Tibial nerve (tissue), 4 donors: Measurements from ENCODE around the gene THYN1. TPM values are rescaled to one million over a fixed set of nuclear protein-coding genes. Genes with fewer than 3 reads are reported as not detected.

ENCODE experiments used
- DNase-seq, 2 donors: peaks; one replicate each; pipeline ENCODE4 v3.0.0-alpha.2; 2019; ENCODE audit warnings: low spot score in 2 of 2
- H3K27ac ChIP-seq, 4 donors: fragments of 200-600 bp; sonication (generic) in 3 of 4; one replicate each; pipeline ENCODE4 v1.5.1; 2017 to 2019; ENCODE audit warnings: mild to moderate bottlenecking in 1 of 4
- H3K27me3 ChIP-seq, 2 donors: fragments of 200-600 bp; sonication (generic) in 1 of 2; one replicate each; pipeline versions ENCODE4 v1.5.1 to v1.6.0; 2017 to 2019
- H3K36me3 ChIP-seq, 3 donors: fragments of 200-600 bp; sonication (generic); one replicate each; pipeline ENCODE4 v1.5.1; 2018 to 2019
- H3K4me1 ChIP-seq, 4 donors: fragments of 200-600 bp; sonication (generic) in 3 of 4; one replicate each; pipeline ENCODE4 v1.5.1; 2017 to 2019
- H3K4me3 ChIP-seq, 4 donors: fragments of 200-600 bp; sonication (generic) in 3 of 4; one replicate each; pipeline ENCODE4 v1.5.1; 2017 to 2019; ENCODE audit warnings: mild to moderate bottlenecking in 1 of 4, moderate library complexity in 1 of 4
- H3K9me3 ChIP-seq, 4 donors: fragments of 200-600 bp; sonication (generic) in 3 of 4; one replicate each; pipeline ENCODE4 v1.5.1; 2017 to 2019
- CTCF ChIP-seq, 5 experiments: fragments of 200-600 bp in 3 of 5; fragments of 450-650 bp in 2 of 5; sonication (generic) in 3 of 5; IDR thresholded peaks; one replicate each; pipeline ENCODE4 v1.5.1; 2016 to 2019; ENCODE audit warnings: antibody characterized with exemption in 5 of 5, mild to moderate bottlenecking in 3 of 5, moderate library complexity in 2 of 5
- EP300 ChIP-seq, 2 donors: sonication (generic); formaldehyde crosslinking; IDR thresholded peaks; one replicate each; pipeline ENCODE4 v1.6.1; 2017; ENCODE audit warnings: antibody characterized with exemption in 2 of 2, mild to moderate bottlenecking in 1 of 2
- POLR2A ChIP-seq, 2 donors: fragments of 450-650 bp; IDR thresholded peaks; one replicate each; pipeline ENCODE4 v1.6.1; 2017; ENCODE audit warnings: antibody characterized with exemption in 2 of 2, mild to moderate bottlenecking in 2 of 2, moderate library complexity in 2 of 2
- WGBS, 2 donors: methylation state at CpG; one replicate each; pipeline ENCODE4 v1.1.5; 2018; 5-methylcytosine and 5-hydroxymethylcytosine counted together
- total RNA-seq, 4 donors: library from RNA; depleted of rRNA; stranded (reverse); fragments of >200 nt; gene quantifications; one replicate each; pipeline ENCODE4 v1.1.0, GENCODE V29; 2016

The THYN1 gene
- total RNA-seq, 4 donors from 2014 or later = 46.0 to 65.7 (median 53.3) TPM

- Histone ChIP-seq H3K27me3 (peaks cover 0 to 77% of the 10 kb centered on the region in 2 donors), H3K9me3 (peaks cover 0 to 3% (median 0%) of the 10 kb centered on the region in 4 donors), H3K4me3 (no peak overlapping the region), H3K27ac (no peak overlapping the region), H3K4me1 (peaks cover 0 to 23% (median 8%) of the 10 kb centered on the region in 4 donors), H3K36me3 (no peaks in the 10 kb centered on the region)
- 41 to 49% methylated on average over 3 of the region's 3 CpGs for WGBS, 2 donors
- DNase-seq = no peak
- TF ChIP-seq CTCF (IDR thresholded peaks at IDR 0.05) = no peak
- no peak for TF ChIP-seq EP300 (IDR thresholded peaks at IDR 0.05)
- no peak for TF ChIP-seq POLR2A (IDR thresholded peaks at IDR 0.05)
Measured at GRCh38 chr11:134273317-134273712, 20.2 kb upstream of the THYN1 start.

DNA sequence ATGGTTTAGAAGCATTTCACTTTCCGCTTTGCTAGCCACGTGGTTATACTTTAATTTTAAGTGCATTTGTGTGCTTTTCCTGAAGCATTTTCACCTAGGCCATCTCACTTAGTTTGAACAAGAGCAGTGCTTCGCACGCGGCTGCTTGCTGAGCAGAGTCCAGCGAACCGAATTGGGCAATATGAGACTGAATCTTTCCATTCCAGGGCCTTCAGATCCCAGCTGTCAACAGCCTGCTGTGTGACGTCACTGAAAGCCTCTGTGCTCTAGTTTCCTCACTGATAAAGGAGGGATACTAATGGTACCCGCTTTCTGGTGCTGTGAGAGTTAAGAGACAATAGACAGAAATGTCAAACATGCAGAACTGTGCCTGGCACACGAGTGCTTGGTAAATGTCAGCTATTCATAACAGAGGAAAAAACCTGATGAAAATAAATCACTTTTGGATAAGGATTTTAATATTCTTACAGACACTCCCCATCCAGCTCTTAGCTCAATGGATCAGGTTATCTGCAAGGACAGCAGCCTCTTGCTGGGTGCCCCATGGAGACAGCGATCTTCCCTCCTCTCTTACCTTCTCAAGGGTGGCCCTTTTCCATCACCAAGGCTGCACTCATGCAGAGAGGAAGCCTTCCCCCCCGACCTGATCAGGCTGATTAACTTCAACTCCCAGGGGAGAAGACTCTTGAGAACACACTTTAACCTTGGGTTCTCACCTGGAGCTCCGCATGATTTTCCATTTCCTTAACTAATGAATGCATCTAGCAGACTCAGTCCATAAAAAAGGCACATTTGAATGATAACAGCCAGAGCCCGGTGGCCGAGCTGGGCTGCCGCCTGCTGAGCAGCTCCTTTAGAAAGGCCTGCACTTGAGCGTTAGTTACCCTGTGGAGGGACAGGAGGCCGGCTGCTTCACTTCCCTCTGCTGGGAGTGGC lies 19.5 kb upstream of the THYN1 start:
- TF ChIP-seq CTCF (IDR thresholded peaks at IDR 0.05) (no peak), POLR2A (IDR thresholded peaks at IDR 0.05) (no peak), EP300 (IDR thresholded peaks at IDR 0.05) (no peak)
- H3K4me1 ChIP-seq = peaks cover 0 to 25% (median 8%) of the 10 kb centered on the region in 4 donors
- WGBS, 2 donors = 36 to 40% methylated on average over 18 of the region's 18 CpGs
- no peaks in the 10 kb centered on the region for H3K36me3 ChIP-seq
- H3K27me3 ChIP-seq = peaks cover 0 to 70% of the 10 kb centered on the region in 2 donors
- DNase-seq = no peak
- H3K27ac ChIP-seq = no peak overlapping the region
- H3K4me3 ChIP-seq = no peak overlapping the region
- no peaks in the 10 kb centered on the region for H3K9me3 ChIP-seq

DNA sequence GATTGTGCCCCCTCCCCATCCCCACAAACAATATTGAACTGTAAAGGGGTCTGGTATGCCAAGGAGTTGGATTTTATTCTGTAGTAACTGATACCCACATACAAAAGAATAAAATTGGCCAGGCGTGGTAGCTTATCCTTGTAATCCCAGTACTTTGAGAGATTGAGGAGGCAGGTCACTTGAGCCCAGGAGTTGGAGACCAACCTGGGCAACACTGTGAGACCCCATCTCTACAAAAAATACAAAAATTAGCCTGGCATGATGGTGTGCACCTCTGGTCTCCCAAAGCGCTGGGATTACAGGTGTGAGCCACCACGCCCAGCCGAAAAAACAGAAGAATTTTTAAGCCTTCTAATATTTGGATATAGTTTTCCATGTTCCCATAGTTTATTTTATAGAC lies 18.8 kb upstream of the THYN1 start:
- Histone ChIP-seq H3K36me3 (no peaks in the 10 kb centered on the region), H3K9me3 (no peaks in the 10 kb centered on the region), H3K27ac (no peak overlapping the region), H3K4me1 (peaks cover 0 to 25% (median 7%) of the 10 kb centered on the region in 4 donors), H3K4me3 (no peak overlapping the region), H3K27me3 (peaks cover 0 to 63% of the 10 kb centered on the region in 2 donors)
- 91 to 98% methylated on average over 4 of the region's 4 CpGs for WGBS, 2 donors
- TF ChIP-seq EP300 (IDR thresholded peaks at IDR 0.05) (no peak), POLR2A (IDR thresholded peaks at IDR 0.05) (no peak), CTCF (IDR thresholded peaks at IDR 0.05) (no peak)
- no peak for DNase-seq

- Histone ChIP-seq H3K4me1 (peaks cover 0 to 16% (median 0%) of the 10 kb centered on the region in 4 donors), H3K36me3 (peaks cover 0 to under 1% (median 0%) of the 10 kb centered on the region in 3 donors), H3K9me3 (no peaks in the 10 kb centered on the region), H3K4me3 (no peak overlapping the region), H3K27me3 (peaks cover 0 to 47% of the 10 kb centered on the region in 2 donors), H3K27ac (no peak overlapping the region)
- no peak for DNase-seq
- TF ChIP-seq CTCF (IDR thresholded peaks at IDR 0.05) (no peak), EP300 (IDR thresholded peaks at IDR 0.05) (no peak), POLR2A (IDR thresholded peaks at IDR 0.05) (no peak)
- 45 to 54% methylated on average over 5 of the region's 5 CpGs for WGBS, 2 donors
Measured at GRCh38 chr11:134270250-134270714, 17.1 kb upstream of the THYN1 start.

- no peak for DNase-seq
- Histone ChIP-seq H3K4me1 (peaks cover 0 to 16% (median 0%) of the 10 kb centered on the region in 4 donors), H3K27ac (no peak overlapping the region), H3K9me3 (no peaks in the 10 kb centered on the region), H3K27me3 (peaks cover 0 to 24% of the 10 kb centered on the region in 2 donors), H3K4me3 (no peak overlapping the region), H3K36me3 (peaks cover 0 to 21% (median 0%) of the 10 kb centered on the region in 3 donors)
- WGBS, 2 donors = 71% methylated on average over 11 of the region's 11 CpGs
- TF ChIP-seq CTCF (IDR thresholded peaks at IDR 0.05) = no peak
- TF ChIP-seq POLR2A (IDR thresholded peaks at IDR 0.05) = no peak
- no peak for TF ChIP-seq EP300 (IDR thresholded peaks at IDR 0.05)
Measured at GRCh38 chr11:134267966-134268365, 14.8 kb upstream of the THYN1 start.
